ENCODE data around the gene FZD2.

Gene FZD2

GRCh38 chr17:44527954-44528353, 29.3 kb upstream of the FZD2 start:
- Histone ChIP-seq H3K27me3 (replicated peaks; ENCODE audit: insufficient read depth, low read length) (0 out of 2 replicates have a peak, but pooled peaks cover 8% of the 10 kb centered on the region), H3K4me3 (ENCODE audit: low read length) (no peak overlapping the region), H3K9me3 (replicated peaks; ENCODE audit: insufficient read depth, low read length) (no peaks in the 10 kb centered on the region), H3K9ac (ENCODE audit: low read length) (no peak overlapping the region), H3K79me2 (ENCODE audit: low read length) (no peaks in the 10 kb centered on the region), H3K4me2 (ENCODE audit: low read depth, low read length) (no peak overlapping the region), H3K36me3 (replicated peaks; ENCODE audit: insufficient read depth, low read length) (no peaks in the 10 kb centered on the region), H4K20me1 (ENCODE audit: insufficient read depth, low read length) (no peaks in the 10 kb centered on the region), H3K9me2 (replicated peaks; ENCODE audit: insufficient read depth, low read length) (no peaks in the 10 kb centered on the region), H3F3A (ENCODE audit: insufficient read depth, low read length) (no peaks in the 10 kb centered on the region), H3K4me1 (ENCODE audit: low read length) (0 out of 2 replicates have a peak, but pooled peaks cover 2% of the 10 kb centered on the region), H3K27ac (ENCODE audit: low read length) (no peak overlapping the region), H2AFZ (ENCODE audit: low read length) (no peak overlapping the region)
- TF ChIP-seq CTCF (IDR thresholded peaks at IDR 0.05; ENCODE audit: low read length) (no peak), EZH2phosphoT487 (IDR thresholded peaks at IDR 0.05; ENCODE audit: low read length) (no peak), EZH2 (optimal IDR thresholded peaks at IDR 0.05; ENCODE audit: low read depth, low read length) (no peak)
- DNase-seq = no peak

GRCh38 chr17:44529864-44530263, 27.4 kb upstream of the FZD2 start:
- no peak overlapping the region for H3K4me2 ChIP-seq (ENCODE audit: low read depth, low read length)
- H3F3A ChIP-seq (ENCODE audit: insufficient read depth, low read length) = no peaks in the 10 kb centered on the region
- no peaks in the 10 kb centered on the region for H3K4me1 ChIP-seq (ENCODE audit: low read length)
- H3K36me3 ChIP-seq (replicated peaks; ENCODE audit: insufficient read depth, low read length) = no peaks in the 10 kb centered on the region
- H3K79me2 ChIP-seq (ENCODE audit: low read length) = no peaks in the 10 kb centered on the region
- no peak overlapping the region for H3K27ac ChIP-seq (ENCODE audit: low read length)
- no peaks in the 10 kb centered on the region for H3K9me3 ChIP-seq (replicated peaks; ENCODE audit: insufficient read depth, low read length)
- 0 out of 2 replicates have a peak, but pooled peaks cover 8% of the 10 kb centered on the region for H3K27me3 ChIP-seq (replicated peaks; ENCODE audit: insufficient read depth, low read length)
- no peak overlapping the region for H3K4me3 ChIP-seq (ENCODE audit: low read length)
- no peak for TF ChIP-seq CTCF (IDR thresholded peaks at IDR 0.05; ENCODE audit: low read length)
- H3K9me2 ChIP-seq (replicated peaks; ENCODE audit: insufficient read depth, low read length) = no peaks in the 10 kb centered on the region
- DNase-seq = no peak
- H2AFZ ChIP-seq (ENCODE audit: low read length) = no peak overlapping the region
- no peaks in the 10 kb centered on the region for H4K20me1 ChIP-seq (ENCODE audit: insufficient read depth, low read length)
- H3K9ac ChIP-seq (ENCODE audit: low read length) = no peak overlapping the region

GRCh38 chr17:44530896-44531418, 26.3 kb upstream of the FZD2 start:
- H3K4me1 ChIP-seq (ENCODE audit: low read length) = no peaks in the 10 kb centered on the region
- no peak for DNase-seq
- no peaks in the 10 kb centered on the region for H3K79me2 ChIP-seq (ENCODE audit: low read length)
- H3K9me2 ChIP-seq (replicated peaks; ENCODE audit: insufficient read depth, low read length) = no peaks in the 10 kb centered on the region
- no peak overlapping the region for H3K27ac ChIP-seq (ENCODE audit: low read length)
- TF ChIP-seq EZH2 (optimal IDR thresholded peaks at IDR 0.05; ENCODE audit: low read depth, low read length) (no peak), CTCF (IDR thresholded peaks at IDR 0.05; ENCODE audit: low read length) (no peak), EZH2phosphoT487 (IDR thresholded peaks at IDR 0.05; ENCODE audit: low read length) (no peak)
- 0 out of 2 replicates have a peak, but pooled peaks cover 8% of the 10 kb centered on the region for H3K27me3 ChIP-seq (replicated peaks; ENCODE audit: insufficient read depth, low read length)
- H3F3A ChIP-seq (ENCODE audit: insufficient read depth, low read length) = no peaks in the 10 kb centered on the region
- H3K9ac ChIP-seq (ENCODE audit: low read length) = no peak overlapping the region
- no peaks in the 10 kb centered on the region for H4K20me1 ChIP-seq (ENCODE audit: insufficient read depth, low read length)
- H3K4me3 ChIP-seq (ENCODE audit: low read length) = no peak overlapping the region
- H3K36me3 ChIP-seq (replicated peaks; ENCODE audit: insufficient read depth, low read length) = no peaks in the 10 kb centered on the region
- no peak overlapping the region for H3K4me2 ChIP-seq (ENCODE audit: low read depth, low read length)
- H2AFZ ChIP-seq (ENCODE audit: low read length) = no peak overlapping the region
- H3K9me3 ChIP-seq (replicated peaks; ENCODE audit: insufficient read depth, low read length) = no peaks in the 10 kb centered on the region
